PC-3 (cell line): Measurements from ENCODE around the gene RNF217. TPM values are rescaled to one million over a fixed set of nuclear protein-coding genes. Genes with fewer than 3 reads are reported as not detected.

Source experiments
- ATAC-seq: fragments of 200-7000 bp; cut with Tn5 transposase; 2 replicates; pipeline ENCODE4 v1.9.1; 2020; ENCODE audit warnings: mild to moderate bottlenecking, moderate library complexity
- BruUV-seq: library from RNA; stranded (reverse); fragments of 400-500 nt; replicated peaks from 2 replicates; lab custom pipeline; 2021; lab: Mats Ljungman, UMichigan
- CTCF ChIA-PET: fragments of 300-600 bp; sonication (Branson Sonifier 250); formaldehyde crosslinking; loops from one replicate; lab custom pipeline; 2022; ENCODE audit warnings: antibody characterized with exemption; lab: Charles Lee
- POLR2A ChIA-PET: fragments of 300-600 bp; sonication (Branson Sonifier 250); formaldehyde crosslinking; loops from one replicate; lab custom pipeline; 2022; ENCODE audit warnings: antibody characterized with exemption; ENCODE audit not compliant: unreplicated experiment; lab: Charles Lee
- DNase-seq: peaks from one replicate; pipeline ENCODE4 v3.0.0-alpha.2; 2015
- H2AFZ ChIP-seq: fragments of 300-600 bp; sonication (generic); 2 replicates; pipeline ENCODE4 v1.6.0; 2016; ENCODE audit warnings: antibody characterized with exemption, low read length
- H3F3A ChIP-seq: fragments of 300-600 bp; sonication (generic); one replicate; pipeline ENCODE4 v1.6.0; 2017; ENCODE audit warnings: antibody characterized with exemption, low read length, control low read depth, mild to moderate bottlenecking; ENCODE audit not compliant: unreplicated experiment
- H3K27ac ChIP-seq: fragments of 300-600 bp; sonication (generic); 2 replicates; pipeline ENCODE4 v1.5.1; 2016; ENCODE audit warnings: mild to moderate bottlenecking, low read length
- H3K27me3 ChIP-seq: fragments of 300-600 bp; sonication (generic); 2 replicates; pipeline ENCODE4 v1.6.1; 2016; ENCODE audit warnings: low read length, mixed read lengths
- H3K36me3 ChIP-seq: fragments of 300-600 bp; sonication (generic); 2 replicates; pipeline ENCODE4 v1.6.1; 2016; ENCODE audit warnings: low read depth, mixed run types, low read length, mixed read lengths
- H3K4me1 ChIP-seq: fragments of 300-600 bp; sonication (generic); 2 replicates; pipeline ENCODE4 v1.5.1; 2016; ENCODE audit warnings: low read length; ENCODE audit not compliant: insufficient read depth
- H3K4me2 ChIP-seq: fragments of 300-600 bp; sonication (generic); 2 replicates; pipeline ENCODE4 v1.6.0; 2016; ENCODE audit warnings: low read length
- H3K4me3 ChIP-seq: fragments of 300-600 bp; sonication (generic); 2 replicates; pipeline ENCODE4 v1.5.1; 2016; ENCODE audit warnings: mild to moderate bottlenecking, low read length, mixed read lengths
- H3K79me2 ChIP-seq: fragments of 300-600 bp; sonication (generic); 2 replicates; pipeline ENCODE4 v1.6.1; 2017; ENCODE audit warnings: low read length, mixed read lengths
- H3K9ac ChIP-seq: fragments of 300-600 bp; sonication (generic); 2 replicates; pipeline ENCODE4 v1.6.0; 2016; ENCODE audit warnings: mild to moderate bottlenecking, low read length
- H3K9me2 ChIP-seq: fragments of 300-600 bp; sonication (generic); replicated peaks from 2 replicates; pipeline ENCODE4 v1.6.1; 2016; ENCODE audit warnings: mixed run types, low read length, mixed read lengths
- H3K9me3 ChIP-seq: fragments of 300-600 bp; sonication (generic); 2 replicates; pipeline ENCODE4 v1.6.1; 2016; ENCODE audit warnings: low read length, mixed read lengths
- H4K20me1 ChIP-seq: fragments of 300-600 bp; sonication (generic); 2 replicates; pipeline ENCODE4 v1.6.1; 2016; ENCODE audit warnings: low read length, mixed read lengths
- EZH2 ChIP-seq: fragments of 300-600 bp; sonication (generic); IDR thresholded peaks from one replicate; pipeline ENCODE4 v1.6.1; 2017; ENCODE audit warnings: antibody characterized with exemption, mild to moderate bottlenecking, low read length; ENCODE audit not compliant: unreplicated experiment
- EZH2phosphoT487 ChIP-seq: fragments of 300-600 bp; sonication (generic); IDR thresholded peaks from 2 replicates; pipeline ENCODE4 v1.6.1; 2018; ENCODE audit warnings: mild to moderate bottlenecking, antibody characterized with exemption, low read length, borderline replicate concordance
- intact Hi-C: fragments of 100-400 bp; cut with micrococcal nuclease; formaldehyde crosslinking; loops from 2 replicates; pipeline ENCODE4 v1.9.0; 2023
- total RNA-seq: library from RNA; depleted of rRNA; stranded (reverse); fragments of >200 nt; gene quantifications from 2 replicates; pipeline ENCODE4 v1.2.3, GENCODE V29; 2014
- TF ChIP-seq, protein P1 (sequence below): fragments of 300-600 bp; sonication (generic); conservative IDR thresholded peaks from 2 replicates; pipeline ENCODE4 v1.5.1; 2017; ENCODE audit warnings: antibody characterized with exemption, low read depth, mild to moderate bottlenecking, low read length

RNF217 gene
- total RNA-seq, 1 experiment from 2014 or later: 7.7 TPM

DNA sequence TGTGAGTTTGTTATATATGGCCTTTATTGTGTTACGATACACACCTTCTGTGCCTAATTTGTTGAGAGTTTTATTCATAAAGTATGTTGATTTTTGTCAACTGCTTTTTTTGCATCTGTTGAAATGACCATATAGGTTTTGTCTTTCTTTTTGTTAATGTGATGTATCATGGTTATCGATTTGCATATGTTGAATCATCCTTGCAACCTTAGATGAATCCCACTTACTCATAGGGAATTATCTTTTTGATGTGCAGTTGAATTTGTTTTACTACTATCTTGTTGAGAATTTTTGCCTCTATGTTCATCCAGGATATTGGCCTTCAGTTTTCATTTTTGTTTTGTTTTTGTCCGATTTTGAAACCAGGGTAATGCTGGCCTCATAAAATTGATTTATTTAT lies 145.7 kb downstream of the RNF217 start:
- ChIA-PET POLR2A (no interaction called here), CTCF (no interaction called here)
- no peak overlapping the region for H3K27ac ChIP-seq
- no peaks in the 10 kb centered on the region for H4K20me1 ChIP-seq
- H3K9me2 ChIP-seq: no peaks in the 10 kb centered on the region
- BruUV-seq: no TSS peak
- no peak overlapping the region for H3K9ac ChIP-seq
- H3F3A ChIP-seq: no peaks in the 10 kb centered on the region
- no peak for TF ChIP-seq EZH2
- TF ChIP-seq, protein P1, sequence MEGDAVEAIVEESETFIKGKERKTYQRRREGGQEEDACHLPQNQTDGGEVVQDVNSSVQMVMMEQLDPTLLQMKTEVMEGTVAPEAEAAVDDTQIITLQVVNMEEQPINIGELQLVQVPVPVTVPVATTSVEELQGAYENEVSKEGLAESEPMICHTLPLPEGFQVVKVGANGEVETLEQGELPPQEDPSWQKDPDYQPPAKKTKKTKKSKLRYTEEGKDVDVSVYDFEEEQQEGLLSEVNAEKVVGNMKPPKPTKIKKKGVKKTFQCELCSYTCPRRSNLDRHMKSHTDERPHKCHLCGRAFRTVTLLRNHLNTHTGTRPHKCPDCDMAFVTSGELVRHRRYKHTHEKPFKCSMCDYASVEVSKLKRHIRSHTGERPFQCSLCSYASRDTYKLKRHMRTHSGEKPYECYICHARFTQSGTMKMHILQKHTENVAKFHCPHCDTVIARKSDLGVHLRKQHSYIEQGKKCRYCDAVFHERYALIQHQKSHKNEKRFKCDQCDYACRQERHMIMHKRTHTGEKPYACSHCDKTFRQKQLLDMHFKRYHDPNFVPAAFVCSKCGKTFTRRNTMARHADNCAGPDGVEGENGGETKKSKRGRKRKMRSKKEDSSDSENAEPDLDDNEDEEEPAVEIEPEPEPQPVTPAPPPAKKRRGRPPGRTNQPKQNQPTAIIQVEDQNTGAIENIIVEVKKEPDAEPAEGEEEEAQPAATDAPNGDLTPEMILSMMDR: no peak
- TF ChIP-seq EZH2phosphoT487: no peak
- peaks cover 6% of the 10 kb centered on the region for H3K4me1 ChIP-seq
- DNase-seq: no peak
- no peaks in the 10 kb centered on the region for H3K36me3 ChIP-seq
- H3K27me3 ChIP-seq: no peaks in the 10 kb centered on the region
- ATAC-seq: no peak
- intact Hi-C loops: no loop called here
- H3K9me3 ChIP-seq: peaks cover 9% of the 10 kb centered on the region; the same call in 1 of the 2 replicates
- H3K4me3 ChIP-seq: no peak overlapping the region
- H2AFZ ChIP-seq: no peak overlapping the region
- H3K79me2 ChIP-seq: no peaks in the 10 kb centered on the region
- H3K4me2 ChIP-seq: no peak overlapping the region

DNA sequence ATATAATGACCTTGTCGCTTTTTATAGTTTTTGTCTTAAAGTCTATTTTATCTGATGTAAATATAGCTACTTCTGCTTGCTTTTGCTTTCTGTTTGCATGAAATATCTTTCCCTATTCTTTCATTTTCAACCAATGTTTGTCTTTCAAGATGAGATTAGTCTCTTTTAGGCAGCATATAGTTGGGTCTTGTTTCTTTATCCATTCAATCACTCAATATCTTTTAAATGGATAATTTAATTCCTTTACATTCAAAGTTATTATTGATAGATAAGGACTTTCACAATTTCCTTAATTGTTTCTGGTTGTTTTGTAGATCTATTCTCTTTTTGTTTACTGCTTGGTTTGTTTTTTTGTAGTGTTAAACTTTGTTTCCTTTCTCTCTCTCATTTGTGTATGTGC lies 147.8 kb downstream of the RNF217 start:
- Histone ChIP-seq H3K9ac (no peak overlapping the region), H3K36me3 (no peaks in the 10 kb centered on the region), H3K27ac (no peak overlapping the region), H3K4me3 (no peak overlapping the region), H3K4me2 (no peak overlapping the region), H3F3A (no peaks in the 10 kb centered on the region), H2AFZ (no peak overlapping the region), H3K27me3 (no peaks in the 10 kb centered on the region), H3K79me2 (no peaks in the 10 kb centered on the region), H3K4me1 (no peaks in the 10 kb centered on the region), H4K20me1 (no peaks in the 10 kb centered on the region), H3K9me2 (no peaks in the 10 kb centered on the region), H3K9me3 (peaks cover 9% of the 10 kb centered on the region; the same call in 1 of the 2 replicates)
- ChIA-PET CTCF (no interaction called here), POLR2A (no interaction called here)
- DNase-seq: no peak
- TF ChIP-seq, protein P1: no peak
- TF ChIP-seq EZH2phosphoT487 (no peak), EZH2 (no peak)
- BruUV-seq: no TSS peak
- intact Hi-C loops: no loop called here
- ATAC-seq: no peak

DNA sequence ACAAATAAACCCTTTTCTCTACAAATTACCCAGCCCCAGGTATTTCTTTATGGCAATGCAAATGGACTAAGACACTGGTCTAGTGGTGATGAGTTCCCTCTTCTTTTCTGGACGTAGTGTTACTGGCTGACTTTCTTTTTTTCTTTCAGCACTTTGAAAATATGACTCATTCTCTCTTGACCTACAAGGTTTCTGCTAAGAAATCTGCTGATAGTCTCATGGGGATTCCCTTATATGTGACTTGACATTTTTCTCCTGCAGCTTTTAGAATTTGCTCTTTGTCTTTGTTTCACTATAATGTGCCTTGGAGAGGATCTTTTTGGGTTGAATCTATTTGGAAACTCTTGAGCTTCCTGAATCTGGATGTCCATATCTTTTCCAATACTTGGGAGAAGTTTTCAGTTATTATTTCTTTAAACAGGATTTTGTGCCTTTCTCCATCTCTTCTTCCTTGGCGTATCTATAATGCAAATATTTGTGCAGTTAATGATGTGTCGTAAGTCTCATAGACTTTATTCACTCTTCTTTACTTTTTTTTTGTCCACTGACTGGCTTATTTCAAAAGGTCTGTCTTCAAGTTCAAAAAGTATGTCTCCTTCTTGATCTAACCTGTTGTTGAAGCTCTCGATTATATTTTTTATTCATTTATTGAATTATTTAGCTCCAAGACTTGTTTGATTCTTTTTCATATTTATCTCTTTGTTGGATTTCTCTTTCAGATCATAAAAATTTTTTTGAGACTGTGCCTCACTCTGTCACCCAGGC lies 149.2 kb downstream of the RNF217 start:
- Histone ChIP-seq H3K27me3 (no peaks in the 10 kb centered on the region), H3K27ac (no peak overlapping the region), H3K9ac (no peak overlapping the region), H3K9me3 (peaks cover 9% of the 10 kb centered on the region; the same call in 1 of the 2 replicates), H3K4me2 (no peak overlapping the region), H3K36me3 (no peaks in the 10 kb centered on the region), H3K9me2 (no peaks in the 10 kb centered on the region), H2AFZ (no peak overlapping the region), H3K4me1 (no peaks in the 10 kb centered on the region), H3K4me3 (no peak overlapping the region), H4K20me1 (no peaks in the 10 kb centered on the region), H3K79me2 (no peaks in the 10 kb centered on the region), H3F3A (no peaks in the 10 kb centered on the region)
- BruUV-seq: no TSS peak
- CTCF ChIA-PET: no interaction called here
- no peak for TF ChIP-seq EZH2phosphoT487
- TF ChIP-seq, protein P1: no peak
- POLR2A ChIA-PET: no interaction called here
- intact Hi-C loops: no loop called here
- ATAC-seq (no peak), DNase-seq (no peak)
